T47D (cell line): ENCODE measurements around the gene ZNF608.

Source experiments
- DNase-seq, 2 experiments: peaks; one replicate each; pipeline versions ENCODE4 v3.0.0 to v3.0.0-alpha.2; 2011 to 2012; ENCODE audit warnings: low read depth in 1 of 2, low spot score in 1 of 2
- JUND ChIP-seq: IDR thresholded peaks from 2 replicates; pipeline ENCODE4 v1.6.1; 2012; ENCODE audit warnings: low read depth
- in situ Hi-C: cut with HindIII; loops from 2 replicates; pipeline ENCODE4 v1.10.0; 2016; ENCODE audit warnings: low sequenced_read_pairs, low pct_unique_long_range_greater_than_20kb

ZNF608 gene

GRCh38 chr5:124698770-124699169 lies 47.7 kb downstream of the ZNF608 start:
- no peak for TF ChIP-seq JUND
- no peak for DNase-seq
- in situ Hi-C loops, result no loop called here

- DNase-seq, result no peak
- in situ Hi-C loops, result no loop called here
- TF ChIP-seq JUND, result no peak
Measured at GRCh38 chr5:124697933-124698591, 48.4 kb downstream of the ZNF608 start.

- no peak for DNase-seq
- in situ Hi-C loops, result no loop called here
- no peak for TF ChIP-seq JUND
Measured at GRCh38 chr5:124697501-124697900, 48.9 kb downstream of the ZNF608 start.

- in situ Hi-C loops, result no loop called here
- no peak for DNase-seq
- TF ChIP-seq JUND, result no peak
Measured at GRCh38 chr5:124696898-124697297, 49.5 kb downstream of the ZNF608 start.
